Parathyroid adenoma (tissue), 2 donors: ENCODE measurements around the gene CKLF.

ENCODE experiments used
- H2AFZ ChIP-seq: fragments of 300-600 bp; sonication (generic); one replicate; pipeline ENCODE4 v1.7.0; 2017; ENCODE audit warnings: antibody characterized with exemption, mild to moderate bottlenecking
- H3K27ac ChIP-seq: fragments of 300-600 bp; sonication (generic); one replicate; pipeline ENCODE4 v1.7.0; 2017
- H3K27me3 ChIP-seq: fragments of 300-600 bp; sonication (generic); one replicate; pipeline ENCODE4 v1.7.0; 2017; ENCODE audit warnings: low read length; ENCODE audit not compliant: control insufficient read depth, insufficient read depth
- H3K36me3 ChIP-seq: fragments of 300-600 bp; sonication (generic); one replicate; pipeline ENCODE4 v1.7.0; 2017; ENCODE audit warnings: low read length; ENCODE audit not compliant: control insufficient read depth, insufficient read depth
- H3K4me1 ChIP-seq: fragments of 300-600 bp; sonication (generic); one replicate; pipeline ENCODE4 v1.7.0; 2017; ENCODE audit warnings: control low read depth
- H3K4me2 ChIP-seq: fragments of 300-600 bp; sonication (generic); one replicate; pipeline ENCODE4 v1.7.0; 2017; ENCODE audit warnings: low read length
- H3K4me3 ChIP-seq: fragments of 300-600 bp; sonication (generic); one replicate; pipeline ENCODE4 v1.7.0; 2017; ENCODE audit warnings: low read depth, low read length
- H3K79me2 ChIP-seq: fragments of 300-600 bp; sonication (generic); one replicate; pipeline ENCODE4 v1.7.0; 2017; ENCODE audit warnings: control low read depth
- H3K9ac ChIP-seq: fragments of 300-600 bp; sonication (generic); one replicate; pipeline ENCODE4 v1.7.0; 2017; ENCODE audit warnings: mild to moderate bottlenecking
- H3K9me3 ChIP-seq: fragments of 300-600 bp; sonication (generic); one replicate; pipeline ENCODE4 v1.7.0; 2017; ENCODE audit warnings: low read length; ENCODE audit not compliant: control insufficient read depth
- TF ChIP-seq, protein P1 (sequence below): fragments of 300-600 bp; sonication (generic); IDR thresholded peaks from one replicate; pipeline ENCODE4 v1.7.0; 2017; ENCODE audit warnings: antibody characterized with exemption, mild to moderate bottlenecking
- donor health status: primary hyperparathyroidism.

Gene CKLF

DNA sequence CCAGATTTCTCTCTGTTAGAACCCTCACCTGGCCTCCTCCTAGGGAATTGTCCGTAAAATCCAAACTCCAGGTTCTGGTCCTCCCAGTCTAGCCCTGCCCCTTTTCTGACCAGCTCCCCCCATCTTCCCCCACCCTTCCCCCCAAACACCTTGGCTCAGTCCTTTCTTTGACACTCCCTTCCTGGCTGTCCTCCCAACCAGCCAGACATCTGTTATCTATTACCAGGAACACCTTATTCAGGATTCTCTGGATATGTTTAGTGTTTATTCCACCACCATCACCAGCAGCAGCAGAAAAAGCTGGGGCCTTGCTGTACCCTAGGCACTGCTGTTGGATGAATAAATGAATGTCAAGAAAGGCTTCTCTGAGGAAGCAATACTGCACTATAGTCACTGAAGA is 48.1 kb downstream of the CKLF start:
- Histone ChIP-seq H3K4me2 (no peak overlapping the region), H3K4me3 (no peak overlapping the region), H3K36me3 (no peaks in the 10 kb centered on the region), H3K4me1 (no peaks in the 10 kb centered on the region), H3K9me3 (no peaks in the 10 kb centered on the region), H3K9ac (no peak overlapping the region), H3K27ac (no peak overlapping the region), H2AFZ (no peak overlapping the region), H3K79me2 (no peaks in the 10 kb centered on the region), H3K27me3 (no peaks in the 10 kb centered on the region)
- TF ChIP-seq, protein P1, sequence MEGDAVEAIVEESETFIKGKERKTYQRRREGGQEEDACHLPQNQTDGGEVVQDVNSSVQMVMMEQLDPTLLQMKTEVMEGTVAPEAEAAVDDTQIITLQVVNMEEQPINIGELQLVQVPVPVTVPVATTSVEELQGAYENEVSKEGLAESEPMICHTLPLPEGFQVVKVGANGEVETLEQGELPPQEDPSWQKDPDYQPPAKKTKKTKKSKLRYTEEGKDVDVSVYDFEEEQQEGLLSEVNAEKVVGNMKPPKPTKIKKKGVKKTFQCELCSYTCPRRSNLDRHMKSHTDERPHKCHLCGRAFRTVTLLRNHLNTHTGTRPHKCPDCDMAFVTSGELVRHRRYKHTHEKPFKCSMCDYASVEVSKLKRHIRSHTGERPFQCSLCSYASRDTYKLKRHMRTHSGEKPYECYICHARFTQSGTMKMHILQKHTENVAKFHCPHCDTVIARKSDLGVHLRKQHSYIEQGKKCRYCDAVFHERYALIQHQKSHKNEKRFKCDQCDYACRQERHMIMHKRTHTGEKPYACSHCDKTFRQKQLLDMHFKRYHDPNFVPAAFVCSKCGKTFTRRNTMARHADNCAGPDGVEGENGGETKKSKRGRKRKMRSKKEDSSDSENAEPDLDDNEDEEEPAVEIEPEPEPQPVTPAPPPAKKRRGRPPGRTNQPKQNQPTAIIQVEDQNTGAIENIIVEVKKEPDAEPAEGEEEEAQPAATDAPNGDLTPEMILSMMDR, result no peak

DNA sequence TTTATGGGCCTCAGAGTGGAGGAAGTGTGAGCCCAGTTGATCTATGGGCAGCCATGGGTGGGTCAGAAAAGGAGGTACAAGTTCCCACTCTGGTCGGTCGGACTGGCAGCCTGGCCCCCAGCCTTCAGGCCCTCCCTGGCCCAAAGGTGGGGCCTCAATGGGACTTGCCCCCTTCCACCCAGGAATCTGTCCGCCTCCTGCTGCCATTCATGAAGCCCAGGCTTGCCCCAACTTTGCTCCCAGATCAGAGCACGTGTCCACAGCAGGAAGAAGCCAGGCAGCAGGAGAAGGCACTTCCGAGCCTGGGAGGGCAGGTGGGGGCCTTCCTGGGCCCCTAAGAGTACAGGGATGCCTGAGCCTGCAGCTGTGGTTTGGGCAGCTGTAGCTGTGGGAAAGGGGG is 49.1 kb downstream of the CKLF start:
- Histone ChIP-seq H3K9ac (no peak overlapping the region), H3K4me2 (no peak overlapping the region), H2AFZ (no peak overlapping the region), H3K27me3 (no peaks in the 10 kb centered on the region), H3K36me3 (no peaks in the 10 kb centered on the region), H3K4me3 (no peak overlapping the region), H3K4me1 (no peaks in the 10 kb centered on the region), H3K27ac (no peak overlapping the region), H3K79me2 (no peaks in the 10 kb centered on the region), H3K9me3 (no peaks in the 10 kb centered on the region)
- TF ChIP-seq, protein P1, result no peak

DNA sequence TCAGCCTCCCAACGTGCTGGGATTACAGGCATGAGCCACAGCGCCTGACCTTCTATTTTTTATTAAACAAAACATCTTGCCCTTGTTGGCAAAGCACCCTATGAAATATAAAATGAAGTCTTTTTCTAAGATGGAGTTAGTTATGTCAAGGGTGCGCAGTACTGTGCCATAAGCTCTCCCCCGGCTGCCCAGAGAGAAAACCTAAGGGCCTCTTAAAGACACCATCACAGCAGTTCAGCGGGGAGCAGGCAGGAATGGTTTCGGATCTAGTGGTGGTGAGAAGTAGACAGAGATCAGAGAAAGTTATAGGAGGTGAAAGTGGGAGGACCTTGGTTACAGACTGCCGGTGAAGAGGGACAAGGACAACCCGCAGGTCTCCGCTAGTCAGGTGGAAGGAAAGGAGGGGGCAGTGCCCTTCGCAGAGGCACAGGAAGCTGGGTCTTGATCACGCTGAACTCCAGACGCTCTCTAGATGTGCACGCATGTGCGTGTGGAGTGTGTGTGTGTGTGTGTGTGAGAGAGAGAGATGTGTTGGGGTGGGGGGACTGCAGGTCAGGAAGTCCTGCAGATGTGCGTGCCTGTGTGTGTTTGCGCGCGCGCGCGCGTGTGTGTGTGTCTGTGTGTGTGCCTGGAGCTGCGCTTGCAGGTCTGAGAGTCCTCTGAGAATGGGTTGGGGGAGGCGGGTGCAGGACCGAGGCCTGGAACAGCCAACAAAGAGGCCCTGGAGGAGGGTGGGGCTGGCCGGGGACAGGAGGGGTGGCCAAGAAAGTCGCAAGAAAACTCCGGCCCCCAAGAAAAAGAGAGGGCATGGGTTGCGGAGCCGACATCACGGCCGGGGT is 51.4 kb downstream of the CKLF start:
- H3K27ac ChIP-seq, result no peak overlapping the region
- H3K4me2 ChIP-seq, result peak overlapping the region; percentile 32
- no peaks in the 10 kb centered on the region for H3K9me3 ChIP-seq
- no peaks in the 10 kb centered on the region for H3K79me2 ChIP-seq
- TF ChIP-seq, protein P1, result no peak
- no peak overlapping the region for H3K9ac ChIP-seq
- H2AFZ ChIP-seq, result peak overlapping the region; percentile 75
- H3K4me1 ChIP-seq, result peaks cover 12% of the 10 kb centered on the region
- no peaks in the 10 kb centered on the region for H3K36me3 ChIP-seq
- H3K27me3 ChIP-seq, result no peaks in the 10 kb centered on the region
- H3K4me3 ChIP-seq, result no peak overlapping the region

DNA sequence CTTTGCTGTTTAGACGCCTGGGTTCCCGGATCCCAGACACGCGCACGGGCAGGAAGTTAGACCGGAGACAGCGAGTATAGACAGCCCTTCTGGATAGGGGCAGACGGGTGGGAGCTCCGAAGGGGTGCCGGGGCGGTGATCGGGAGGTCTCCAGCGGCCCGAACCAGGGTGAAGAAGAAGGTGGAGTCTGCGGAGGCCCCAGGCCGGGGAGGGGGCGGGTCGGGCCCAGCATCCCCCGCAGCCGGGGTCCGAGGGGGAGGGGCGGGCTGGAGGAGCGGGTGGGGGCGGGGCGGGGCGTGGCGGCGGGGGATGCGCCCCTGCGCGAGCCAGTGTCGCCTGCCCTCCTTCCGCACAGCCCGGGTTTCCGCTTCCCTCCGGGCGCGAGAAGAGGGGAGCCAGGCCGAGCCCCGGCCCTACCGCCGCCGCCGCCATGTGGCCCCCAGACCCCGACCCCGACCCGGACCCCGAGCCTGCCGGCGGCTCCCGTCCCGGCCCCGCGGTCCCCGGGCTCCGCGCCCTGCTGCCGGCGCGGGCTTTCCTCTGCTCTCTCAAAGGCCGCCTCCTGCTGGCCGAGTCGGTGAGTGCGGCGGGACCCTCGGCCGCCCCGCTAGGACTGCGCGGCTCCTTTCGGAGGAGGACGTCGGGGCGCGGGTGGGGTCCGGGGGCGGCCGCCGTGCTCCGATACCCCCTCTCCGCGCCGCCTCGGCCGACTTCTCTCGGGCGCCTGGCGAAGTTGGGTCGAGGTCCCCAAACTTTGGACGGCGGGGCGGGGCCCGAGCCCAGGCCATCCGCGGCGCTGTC is 52.2 kb downstream of the CKLF start, which contains the start of gene CMTM3:
TSS of gene CMTM3 (plus strand) at position 329 of the 801 bp plus-strand sequence. CDS start at position 431, 102 bp downstream.
- H3K27ac ChIP-seq, result peak within 1 kb of the TSS; percentile 36
- peak within 1 kb of the TSS; percentile 84 for H2AFZ ChIP-seq
- H3K9me3 ChIP-seq, result no peaks in the 10 kb centered on the region
- peak within 1 kb of the TSS; percentile 52 for H3K4me3 ChIP-seq
- TF ChIP-seq, protein P1, result peak; percentile 52
- H3K79me2 ChIP-seq, result no peaks in the 10 kb centered on the region
- H3K4me2 ChIP-seq, result peak within 1 kb of the TSS; percentile 68
- peaks cover 15% of the 10 kb centered on the region for H3K4me1 ChIP-seq
- no peaks in the 10 kb centered on the region for H3K36me3 ChIP-seq
- no peak within 1 kb of the TSS for H3K9ac ChIP-seq
- no peaks in the 10 kb centered on the region for H3K27me3 ChIP-seq
